Chondrocyte (in vitro differentiated cells): ENCODE results near the gene SMC4. TPM values are rescaled to one million over a fixed set of nuclear protein-coding genes. Genes with fewer than 3 reads are reported as not detected.
A peak's percentile ranks its signal among the peaks of the same experiment; 100 is the strongest.

Source experiments
- DNase-seq: peaks from one replicate; pipeline ENCODE4 v3.0.0; 2021; ENCODE audit warnings: mixed read lengths, low spot score
- H3K27ac Mint-ChIP-seq: one replicate; pipeline ENCODE4 v1.8.0; 2021; ENCODE audit warnings: mild to moderate bottlenecking, moderate library complexity, mixed read lengths; ENCODE audit not compliant: unreplicated experiment
- H3K27me3 Mint-ChIP-seq: 2 replicates; pipeline ENCODE4 v1.8.0; 2021; ENCODE audit warnings: low read depth, mixed read lengths
- H3K36me3 Mint-ChIP-seq: 2 replicates; pipeline ENCODE4 v1.8.0; 2021; ENCODE audit warnings: low read depth, mixed read lengths
- H3K4me1 Mint-ChIP-seq: 2 replicates; pipeline ENCODE4 v1.8.0; 2021; ENCODE audit warnings: low read depth, mild to moderate bottlenecking, mixed read lengths
- H3K4me3 Mint-ChIP-seq: one replicate; pipeline ENCODE4 v1.8.0; 2021; ENCODE audit warnings: mild to moderate bottlenecking, moderate library complexity, mixed read lengths; ENCODE audit not compliant: unreplicated experiment
- H3K9me3 Mint-ChIP-seq: 2 replicates; pipeline ENCODE4 v1.8.0; 2021; ENCODE audit warnings: low read depth, mixed read lengths
- total RNA-seq: library from RNA; stranded (reverse); gene quantifications from 3 replicates; pipeline ENCODE4 v1.2.1, GENCODE V29; 2021
- TF ChIP-seq, protein P1 (sequence below): fragments of 200-600 bp; sonication (generic); IDR thresholded peaks from 2 replicates; pipeline ENCODE4 v1.5.0; 2021; ENCODE audit warnings: antibody characterized with exemption, mild to moderate bottlenecking, moderate library complexity

Gene SMC4
- total RNA-seq, 1 donor from 2014 or later: 38.7 TPM

DNA sequence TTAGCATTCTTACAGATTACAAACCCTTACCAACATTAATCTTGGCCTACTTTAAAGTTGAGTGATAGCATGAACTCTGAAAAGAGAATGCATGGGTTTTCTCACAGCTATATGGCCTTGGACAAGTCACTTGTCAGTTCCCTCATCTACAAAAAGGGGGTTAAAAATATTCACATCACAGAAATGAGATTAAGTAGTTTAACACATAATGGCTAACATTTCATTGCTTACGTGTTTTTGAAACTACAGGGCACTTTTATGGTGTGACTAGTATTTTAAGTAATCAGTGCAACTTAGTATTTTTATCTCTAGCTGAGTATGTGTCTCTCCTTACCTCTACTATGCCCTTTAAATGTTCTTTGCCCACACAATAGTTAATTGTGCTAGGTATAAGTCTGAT is 36.3 kb downstream of the SMC4 start:
- H3K9me3 Mint-ChIP-seq: no peaks in the 10 kb centered on the region
- H3K4me3 Mint-ChIP-seq: no peak overlapping the region
- H3K4me1 Mint-ChIP-seq: peaks cover 15% of the 10 kb centered on the region
- H3K27me3 Mint-ChIP-seq: no peaks in the 10 kb centered on the region
- peaks cover 23% of the 10 kb centered on the region for H3K36me3 Mint-ChIP-seq
- no peak overlapping the region for H3K27ac Mint-ChIP-seq
- DNase-seq: no peak
- TF ChIP-seq, protein P1, sequence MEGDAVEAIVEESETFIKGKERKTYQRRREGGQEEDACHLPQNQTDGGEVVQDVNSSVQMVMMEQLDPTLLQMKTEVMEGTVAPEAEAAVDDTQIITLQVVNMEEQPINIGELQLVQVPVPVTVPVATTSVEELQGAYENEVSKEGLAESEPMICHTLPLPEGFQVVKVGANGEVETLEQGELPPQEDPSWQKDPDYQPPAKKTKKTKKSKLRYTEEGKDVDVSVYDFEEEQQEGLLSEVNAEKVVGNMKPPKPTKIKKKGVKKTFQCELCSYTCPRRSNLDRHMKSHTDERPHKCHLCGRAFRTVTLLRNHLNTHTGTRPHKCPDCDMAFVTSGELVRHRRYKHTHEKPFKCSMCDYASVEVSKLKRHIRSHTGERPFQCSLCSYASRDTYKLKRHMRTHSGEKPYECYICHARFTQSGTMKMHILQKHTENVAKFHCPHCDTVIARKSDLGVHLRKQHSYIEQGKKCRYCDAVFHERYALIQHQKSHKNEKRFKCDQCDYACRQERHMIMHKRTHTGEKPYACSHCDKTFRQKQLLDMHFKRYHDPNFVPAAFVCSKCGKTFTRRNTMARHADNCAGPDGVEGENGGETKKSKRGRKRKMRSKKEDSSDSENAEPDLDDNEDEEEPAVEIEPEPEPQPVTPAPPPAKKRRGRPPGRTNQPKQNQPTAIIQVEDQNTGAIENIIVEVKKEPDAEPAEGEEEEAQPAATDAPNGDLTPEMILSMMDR: no peak

DNA sequence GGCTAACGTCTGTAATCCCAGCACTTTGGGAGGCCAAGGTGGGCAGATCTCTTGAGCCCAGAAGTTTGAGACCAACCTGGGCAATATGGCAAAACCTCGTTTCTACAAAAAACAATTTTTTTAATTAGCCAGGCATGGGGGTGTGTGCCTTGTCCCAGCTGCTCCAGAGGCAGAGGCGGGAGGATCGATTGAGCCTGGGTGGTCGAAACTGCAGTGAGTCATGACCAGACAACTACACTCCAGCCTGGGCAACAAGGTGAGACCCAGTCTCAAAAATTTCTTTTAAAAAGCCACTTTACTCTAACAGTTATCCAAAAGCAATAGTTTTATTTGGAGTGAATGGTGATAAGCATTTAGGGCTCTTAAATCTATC is 37.6 kb downstream of the SMC4 start:
- Mint-ChIP-seq H3K27me3 (no peaks in the 10 kb centered on the region), H3K4me1 (peaks cover 23% of the 10 kb centered on the region), H3K9me3 (no peaks in the 10 kb centered on the region), H3K27ac (peak overlapping the region; percentile 66), H3K36me3 (peaks cover 19% of the 10 kb centered on the region), H3K4me3 (no peak overlapping the region)
- TF ChIP-seq, protein P1: no peak
- no peak for DNase-seq

DNA sequence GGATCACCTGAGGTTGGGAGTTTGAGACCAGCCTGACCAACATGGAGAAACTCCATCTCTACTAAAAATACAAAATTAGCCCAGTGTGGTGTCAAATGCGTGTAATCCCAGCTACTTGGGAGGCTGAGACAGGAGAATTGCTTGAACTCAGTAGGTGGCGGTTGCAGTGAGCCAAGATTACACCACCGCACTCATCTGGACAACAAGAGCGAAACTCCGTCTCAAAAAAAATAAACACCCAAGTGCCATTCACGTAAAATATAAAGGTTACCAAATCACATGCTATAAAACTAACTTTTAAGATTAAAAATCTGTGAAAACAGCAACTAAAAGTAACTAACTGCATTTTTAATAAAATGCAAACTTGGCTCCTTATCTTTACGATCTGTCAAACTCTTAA is 41.2 kb downstream of the SMC4 start:
- Mint-ChIP-seq H3K27me3 (no peaks in the 10 kb centered on the region), H3K4me1 (peaks cover 30% of the 10 kb centered on the region), H3K9me3 (no peaks in the 10 kb centered on the region), H3K4me3 (no peak overlapping the region), H3K36me3 (peaks cover 20% of the 10 kb centered on the region), H3K27ac (no peak overlapping the region)
- TF ChIP-seq, protein P1: no peak
- DNase-seq: no peak

DNA sequence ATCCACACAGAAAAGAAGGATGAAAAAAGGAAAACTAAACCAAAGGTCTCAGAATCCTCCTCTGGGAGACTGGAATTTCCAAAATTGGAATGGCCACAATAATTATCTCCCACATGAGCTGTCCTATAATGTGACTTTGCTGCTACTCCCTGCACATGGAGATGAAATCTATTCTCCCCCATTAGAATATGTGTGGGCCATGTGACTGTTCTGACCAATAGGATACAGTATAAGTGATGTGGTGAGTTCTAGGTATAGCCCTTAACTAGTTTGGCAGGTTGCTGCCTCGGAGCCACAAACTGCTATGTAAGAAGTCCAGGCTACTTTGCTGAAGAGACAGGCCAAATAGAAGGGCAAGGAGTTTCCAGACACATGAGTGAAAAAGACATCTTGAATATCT is 45.0 kb downstream of the SMC4 start:
- H3K27me3 Mint-ChIP-seq: no peaks in the 10 kb centered on the region
- H3K27ac Mint-ChIP-seq: peak overlapping the region; percentile 9

DNA sequence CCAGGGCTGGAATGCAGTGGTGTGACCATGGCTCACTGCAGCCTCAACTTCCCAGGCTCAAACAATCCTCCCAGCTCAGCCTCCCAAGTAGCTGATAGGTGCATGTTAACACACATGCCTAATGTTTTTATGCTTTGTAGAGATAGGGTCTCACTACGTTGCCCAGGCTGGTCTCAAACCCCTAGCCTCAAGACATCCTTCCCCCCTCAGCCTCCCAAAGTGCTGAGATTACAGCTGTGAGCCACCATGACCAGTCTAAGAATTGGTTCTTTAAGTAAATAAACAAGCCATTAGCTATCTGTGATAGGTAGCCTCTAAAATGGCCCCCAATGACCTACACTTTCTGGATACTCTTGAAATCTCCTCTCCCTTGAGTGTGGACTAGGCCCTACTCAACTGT is 46.4 kb downstream of the SMC4 start:
- Mint-ChIP-seq H3K4me1 (peaks cover 54% of the 10 kb centered on the region), H3K4me3 (no peak overlapping the region), H3K36me3 (peaks cover 7% of the 10 kb centered on the region), H3K27me3 (no peaks in the 10 kb centered on the region), H3K9me3 (no peaks in the 10 kb centered on the region), H3K27ac (peak overlapping the region; percentile 66)
- TF ChIP-seq, protein P1: no peak
- DNase-seq: no peak

More for the DNA sequence above, 45.0 kb downstream of the SMC4 start:
- no peak for DNase-seq
- H3K4me3 Mint-ChIP-seq: no peak overlapping the region
- peaks cover 52% of the 10 kb centered on the region for H3K4me1 Mint-ChIP-seq
- H3K9me3 Mint-ChIP-seq: no peaks in the 10 kb centered on the region
- TF ChIP-seq, protein P1: no peak
- peaks cover 13% of the 10 kb centered on the region for H3K36me3 Mint-ChIP-seq
